Activated CD4-positive, alpha-beta T cell treated with anti-CD3 and anti-CD28 coated beads, Interleukin-2, amount 10 ng/mL, durations not matched to agents 24 days and 14 days (primary cell): ENCODE results near the gene PLAAT5. TPM values are rescaled to one million over a fixed set of nuclear protein-coding genes. Genes with fewer than 3 reads are reported as not detected.

Experiments
- DNase-seq: peaks from one replicate; pipeline ENCODE4 v3.0.0; 2022
- H3K27ac Mint-ChIP-seq: one replicate; pipeline ENCODE4 v1.8.0; 2022; ENCODE audit warnings: mild to moderate bottlenecking, mixed read lengths
- H3K27me3 Mint-ChIP-seq: one replicate; pipeline ENCODE4 v1.8.0; 2022; ENCODE audit warnings: mixed read lengths
- H3K36me3 Mint-ChIP-seq: one replicate; pipeline ENCODE4 v1.8.0; 2022; ENCODE audit warnings: low read depth, mild to moderate bottlenecking, mixed read lengths
- H3K4me1 Mint-ChIP-seq: one replicate; pipeline ENCODE4 v1.8.0; 2021; ENCODE audit warnings: mixed read lengths
- H3K4me3 Mint-ChIP-seq: one replicate; pipeline ENCODE4 v1.8.0; 2022; ENCODE audit warnings: mild to moderate bottlenecking, moderate library complexity, mixed read lengths
- H3K9me3 Mint-ChIP-seq: one replicate; pipeline ENCODE4 v1.8.0; 2021; ENCODE audit warnings: mixed read lengths
- intact Hi-C: fragments of 100-400 bp; cut with micrococcal nuclease; formaldehyde crosslinking; loops from one replicate; pipeline ENCODE4 v1.15.1; 2023
- total RNA-seq: library from RNA; stranded (reverse); gene quantifications from 2 replicates; pipeline ENCODE4 v1.2.3, GENCODE V29; 2022

The PLAAT5 gene
- total RNA-seq, 1 donor from 2014 or later = not detected

DNA sequence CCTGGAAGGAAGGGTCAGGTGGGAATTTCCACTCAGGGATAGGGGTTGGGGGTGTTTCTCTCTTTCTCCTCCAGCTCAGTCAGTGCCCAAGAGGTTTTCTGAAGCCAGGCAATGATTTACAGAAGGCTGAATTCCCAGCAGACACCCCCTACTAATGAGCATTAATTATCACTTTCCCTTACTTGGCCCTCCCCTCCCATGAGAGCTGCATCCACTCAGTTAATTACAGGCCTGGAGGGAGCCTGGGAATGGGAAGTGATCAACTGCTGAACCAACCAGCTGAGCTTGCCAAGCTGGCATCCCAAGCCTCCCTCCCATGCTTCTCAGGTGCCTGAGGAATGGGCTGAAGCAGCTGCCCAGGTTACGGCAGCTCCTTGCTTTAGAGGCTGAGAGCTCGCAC lies 15.9 kb upstream of the PLAAT5 start:
- Mint-ChIP-seq H3K4me1 (peaks cover 9% of the 10 kb centered on the region), H3K9me3 (peaks cover 8% of the 10 kb centered on the region), H3K4me3 (no peak overlapping the region), H3K36me3 (no peaks in the 10 kb centered on the region), H3K27me3 (no peaks in the 10 kb centered on the region), H3K27ac (no peak overlapping the region)
- intact Hi-C loops = no loop called here
- DNase-seq = no peak

DNA sequence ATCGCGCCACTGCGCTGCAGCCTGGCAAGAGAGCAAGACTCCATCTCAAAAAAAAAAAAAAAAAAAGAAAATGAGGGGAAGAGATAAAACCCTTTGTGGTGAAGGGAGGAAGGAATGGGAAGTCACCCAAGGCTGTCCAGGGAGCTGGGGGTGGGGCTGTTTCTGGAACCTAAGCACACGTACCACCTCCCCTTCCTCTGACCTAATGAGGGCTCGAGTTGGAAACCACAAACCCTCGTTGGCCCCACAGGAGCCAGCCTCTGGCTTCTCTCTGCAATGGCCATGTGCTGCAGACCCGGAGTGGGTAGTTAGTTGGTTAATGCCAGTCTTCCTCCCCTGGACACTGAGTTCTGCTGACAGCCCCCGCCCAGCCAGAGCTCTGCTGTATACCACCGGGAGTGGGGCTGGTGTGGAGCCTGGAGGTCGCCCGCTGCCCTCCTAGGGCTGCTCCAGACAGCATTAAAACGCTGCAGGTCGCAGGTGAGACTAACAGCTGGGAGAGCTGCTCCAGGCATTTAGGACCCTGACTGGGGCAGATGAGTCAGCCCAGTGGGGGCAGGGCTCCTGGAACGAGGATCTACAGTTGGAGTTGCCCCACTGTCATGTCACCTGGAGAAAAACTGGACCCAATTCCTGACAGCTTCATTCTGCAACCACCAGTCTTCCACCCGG lies 15.0 kb upstream of the PLAAT5 start, which contains the start of gene LGALS12:
Gene LGALS12 (plus strand): TSS at position 228 of the 672 bp plus-strand sequence. CDS start 375 bp downstream, at position 603.
- intact Hi-C loops = no loop called here
- H3K27me3 Mint-ChIP-seq = no peaks in the 10 kb centered on the region
- no peak within 1 kb of the TSS for H3K27ac Mint-ChIP-seq
- peaks cover 9% of the 10 kb centered on the region for H3K4me1 Mint-ChIP-seq
- no peak for DNase-seq
- H3K4me3 Mint-ChIP-seq = no peak within 1 kb of the TSS
- H3K36me3 Mint-ChIP-seq = no peaks in the 10 kb centered on the region
- peaks cover 8% of the 10 kb centered on the region for H3K9me3 Mint-ChIP-seq

DNA sequence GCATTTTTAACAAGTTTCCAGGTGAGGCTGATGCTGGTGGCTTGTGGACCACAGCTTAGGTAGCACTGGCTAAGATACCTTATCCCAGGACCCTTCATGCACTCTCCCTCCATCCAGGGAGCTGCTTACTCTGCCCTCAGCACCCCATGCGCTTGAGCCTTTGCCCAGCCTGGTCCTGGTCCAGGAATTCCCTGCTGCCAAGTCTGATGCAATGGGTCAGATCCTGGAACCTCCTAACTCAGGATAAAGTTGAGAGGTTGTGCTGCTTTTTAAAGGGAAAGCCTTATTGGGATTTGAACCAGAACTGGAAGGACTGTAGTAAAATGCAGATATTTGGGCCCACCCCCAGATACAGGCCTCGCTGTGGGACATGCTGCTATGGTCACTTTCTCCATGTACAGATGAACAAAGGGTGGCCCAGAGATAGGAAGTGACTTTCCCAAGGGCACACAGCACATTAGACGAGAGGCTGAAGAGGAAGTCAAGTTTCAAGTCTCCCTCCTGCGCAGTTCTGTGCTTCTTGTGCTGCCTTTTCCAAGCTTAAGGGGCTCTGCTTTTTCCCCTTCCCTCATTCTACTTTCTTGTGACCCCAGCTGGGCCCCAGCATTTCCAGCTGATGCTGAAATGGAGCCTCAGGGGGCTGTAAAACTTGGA lies 14.1 kb upstream of the PLAAT5 start:
- Mint-ChIP-seq H3K36me3 (peaks cover 2% of the 10 kb centered on the region), H3K9me3 (peaks cover 14% of the 10 kb centered on the region), H3K27me3 (no peaks in the 10 kb centered on the region), H3K27ac (no peak overlapping the region), H3K4me3 (no peak overlapping the region), H3K4me1 (peaks cover 9% of the 10 kb centered on the region)
- intact Hi-C loops = no loop called here
- DNase-seq = no peak

DNA sequence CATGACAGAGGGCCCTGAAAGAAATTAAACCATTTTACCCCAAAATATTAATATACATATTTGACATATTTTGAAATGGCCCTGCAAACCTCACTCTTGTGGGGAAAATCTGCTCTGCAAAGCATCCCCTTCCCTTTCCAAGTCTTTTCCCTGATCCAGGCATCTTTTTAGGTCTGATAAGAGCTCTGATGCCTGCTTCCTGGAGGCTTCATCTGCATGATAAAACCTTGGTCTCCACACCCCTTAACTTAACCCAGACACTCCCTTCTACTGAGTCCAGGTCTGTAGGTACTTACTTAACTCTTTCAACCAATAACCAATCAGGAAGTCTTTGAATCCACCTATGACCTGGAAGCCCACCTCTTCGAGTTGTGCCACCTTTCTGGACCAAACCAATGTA lies 13.1 kb upstream of the PLAAT5 start:
- Mint-ChIP-seq H3K36me3 (peaks cover 2% of the 10 kb centered on the region), H3K27me3 (no peaks in the 10 kb centered on the region), H3K27ac (no peak overlapping the region), H3K4me1 (peaks cover 9% of the 10 kb centered on the region), H3K4me3 (no peak overlapping the region), H3K9me3 (peaks cover 22% of the 10 kb centered on the region)
- no peak for DNase-seq
- intact Hi-C loops = no loop called here

DNA sequence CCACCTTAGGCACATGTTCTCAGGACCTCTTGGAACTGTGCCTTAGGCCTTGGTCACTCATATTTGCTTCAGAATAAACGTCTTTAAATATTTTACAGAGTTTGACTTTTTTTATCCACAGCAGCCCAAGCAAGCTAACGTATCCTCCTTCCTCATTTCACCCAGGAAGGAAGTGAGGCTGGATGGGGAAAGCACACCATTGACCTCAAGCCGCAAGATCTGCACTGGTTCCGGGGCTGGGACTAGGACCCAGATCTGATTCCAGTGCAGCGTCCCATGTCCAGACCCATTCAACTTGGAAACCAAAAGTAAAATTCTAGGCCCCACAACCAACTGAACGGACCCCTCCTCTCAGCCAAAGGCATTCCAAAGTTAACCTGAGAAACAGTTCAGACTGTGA lies 12.5 kb upstream of the PLAAT5 start:
- H3K4me3 Mint-ChIP-seq = no peak overlapping the region
- H3K27ac Mint-ChIP-seq = no peak overlapping the region
- peaks cover 24% of the 10 kb centered on the region for H3K9me3 Mint-ChIP-seq
- H3K36me3 Mint-ChIP-seq = peaks cover 2% of the 10 kb centered on the region
- H3K27me3 Mint-ChIP-seq = peaks cover under 1% of the 10 kb centered on the region
- intact Hi-C loops = no loop called here
- peaks cover 9% of the 10 kb centered on the region for H3K4me1 Mint-ChIP-seq
- no peak for DNase-seq

DNA sequence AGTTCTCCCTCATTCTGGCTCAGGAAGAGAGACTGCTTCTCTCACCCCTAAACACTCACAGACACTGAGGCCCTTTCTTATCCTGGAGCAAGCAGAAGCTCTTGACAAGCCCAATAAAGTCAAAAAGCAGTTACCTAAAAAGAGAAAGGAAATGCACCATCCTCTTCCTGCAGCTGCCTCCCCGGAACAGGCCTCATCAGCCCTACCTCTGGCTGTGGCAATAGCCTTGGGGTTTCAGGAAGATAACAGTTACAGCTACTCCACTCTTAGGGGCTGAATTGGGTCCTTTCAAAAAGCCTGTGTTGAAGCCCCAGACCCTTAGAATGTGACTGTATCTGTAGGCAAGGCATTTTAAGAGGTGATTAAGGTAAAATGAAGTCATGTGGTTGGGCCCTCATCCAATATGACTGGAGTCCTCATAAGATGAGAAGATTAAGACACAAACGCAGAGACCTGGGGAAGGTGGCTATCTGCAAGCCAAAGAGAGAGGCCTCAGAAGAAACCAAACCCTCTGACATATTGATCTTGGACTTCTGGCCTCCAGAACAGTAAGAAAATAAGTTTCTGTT lies 11.4 kb upstream of the PLAAT5 start:
- Mint-ChIP-seq H3K27me3 (peaks cover 7% of the 10 kb centered on the region), H3K4me1 (peaks cover 7% of the 10 kb centered on the region), H3K4me3 (no peak overlapping the region), H3K9me3 (peaks cover 29% of the 10 kb centered on the region), H3K36me3 (peaks cover 2% of the 10 kb centered on the region), H3K27ac (no peak overlapping the region)
- intact Hi-C loops = no loop called here
- no peak for DNase-seq

DNA sequence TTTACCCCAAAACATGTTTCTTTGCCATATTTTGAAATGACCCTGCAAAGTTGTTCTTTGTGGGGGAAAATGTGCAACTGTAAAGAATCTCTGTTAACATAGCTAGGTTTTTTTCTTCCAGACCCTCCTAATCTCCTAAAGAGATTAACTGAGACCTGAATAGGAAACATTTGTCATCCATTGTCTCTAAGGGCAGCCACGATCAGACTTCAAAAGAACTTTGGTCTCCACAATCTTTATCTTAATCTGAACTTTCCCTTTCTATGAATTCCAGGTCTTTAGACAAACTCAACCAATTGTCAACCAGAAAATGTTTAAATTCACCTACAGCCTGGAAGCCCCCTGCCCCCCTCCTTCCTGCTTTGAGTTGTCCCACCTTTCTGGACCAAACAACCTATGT lies 10.3 kb upstream of the PLAAT5 start:
- Mint-ChIP-seq H3K36me3 (peaks cover 2% of the 10 kb centered on the region), H3K4me1 (peaks cover 4% of the 10 kb centered on the region), H3K27ac (no peak overlapping the region), H3K27me3 (peaks cover 14% of the 10 kb centered on the region), H3K9me3 (peaks cover 32% of the 10 kb centered on the region), H3K4me3 (no peak overlapping the region)
- intact Hi-C loops = no loop called here
- no peak for DNase-seq

DNA sequence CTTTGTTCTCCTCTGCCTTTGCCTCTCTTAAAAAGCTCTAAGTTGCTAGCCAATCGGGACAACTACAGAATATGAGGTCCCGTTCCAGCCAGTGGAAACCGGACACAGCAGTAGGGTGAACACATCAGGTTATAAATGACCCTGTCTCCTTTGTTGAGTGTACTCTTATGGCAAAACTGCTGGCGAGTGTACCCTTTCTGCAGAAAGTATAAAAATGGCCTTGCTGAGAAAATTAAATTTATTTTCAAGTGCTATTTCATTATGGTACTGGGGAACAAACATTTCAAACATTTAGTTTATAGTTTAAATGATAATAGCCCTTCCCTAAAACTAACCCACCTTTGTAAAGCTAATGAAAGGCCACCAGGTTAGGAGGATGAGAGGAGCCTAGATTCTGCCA lies 8.9 kb upstream of the PLAAT5 start:
- intact Hi-C loops = no loop called here
- Mint-ChIP-seq H3K4me1 (peaks cover 4% of the 10 kb centered on the region), H3K27ac (no peak overlapping the region), H3K4me3 (no peak overlapping the region), H3K9me3 (peaks cover 32% of the 10 kb centered on the region), H3K36me3 (peaks cover 2% of the 10 kb centered on the region), H3K27me3 (peaks cover 20% of the 10 kb centered on the region)
- no peak for DNase-seq

DNA sequence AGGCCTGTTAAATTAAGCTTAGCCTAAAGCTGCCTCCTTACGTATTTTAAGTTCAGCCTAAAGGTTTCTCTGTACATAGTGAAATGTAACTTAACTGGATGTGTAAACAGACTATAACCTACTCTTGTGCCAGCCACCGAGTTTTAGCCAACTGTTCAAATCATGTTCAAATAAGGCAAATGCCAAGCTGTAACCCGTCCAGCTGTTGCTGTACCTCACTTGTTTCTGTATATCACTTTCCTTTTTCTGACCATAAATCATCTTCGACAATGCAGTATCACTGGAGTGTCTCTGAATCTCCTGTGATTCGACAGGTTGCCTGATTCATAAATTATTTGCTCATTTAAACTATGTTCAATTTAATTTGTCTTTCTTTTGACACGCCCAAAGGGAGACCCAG lies 4.0 kb upstream of the PLAAT5 start:
- peaks cover 57% of the 10 kb centered on the region for H3K27me3 Mint-ChIP-seq
- peaks cover 18% of the 10 kb centered on the region for H3K9me3 Mint-ChIP-seq
- H3K4me1 Mint-ChIP-seq = peaks cover 6% of the 10 kb centered on the region
- no peaks in the 10 kb centered on the region for H3K36me3 Mint-ChIP-seq
- no peak overlapping the region for H3K27ac Mint-ChIP-seq
- DNase-seq = no peak
- intact Hi-C loops = no loop called here
- no peak overlapping the region for H3K4me3 Mint-ChIP-seq

DNA sequence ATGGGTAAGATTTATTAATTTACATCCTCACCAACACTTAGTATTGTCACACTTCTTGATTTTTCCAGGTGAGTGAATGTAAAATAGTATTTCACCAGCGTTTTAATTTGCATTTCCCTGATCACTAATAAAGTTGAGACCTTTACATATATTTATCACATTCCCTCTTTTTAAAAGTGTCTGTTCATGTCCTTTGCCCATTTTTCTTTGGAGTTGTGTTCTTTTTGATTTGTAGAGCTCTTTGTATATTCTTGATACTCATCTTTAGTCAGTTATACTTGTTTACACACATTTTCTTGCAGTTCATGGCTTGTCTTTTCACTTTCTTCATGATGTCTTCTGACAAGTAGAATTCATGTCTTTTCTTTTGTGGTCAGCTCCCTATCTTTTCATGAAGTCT lies 2.2 kb upstream of the PLAAT5 start:
- Mint-ChIP-seq H3K4me3 (no peak overlapping the region), H3K4me1 (peaks cover 6% of the 10 kb centered on the region), H3K9me3 (peaks cover 7% of the 10 kb centered on the region), H3K27ac (no peak overlapping the region), H3K27me3 (peaks cover 69% of the 10 kb centered on the region), H3K36me3 (no peaks in the 10 kb centered on the region)
- DNase-seq = no peak
- intact Hi-C loops = no loop called here

DNA sequence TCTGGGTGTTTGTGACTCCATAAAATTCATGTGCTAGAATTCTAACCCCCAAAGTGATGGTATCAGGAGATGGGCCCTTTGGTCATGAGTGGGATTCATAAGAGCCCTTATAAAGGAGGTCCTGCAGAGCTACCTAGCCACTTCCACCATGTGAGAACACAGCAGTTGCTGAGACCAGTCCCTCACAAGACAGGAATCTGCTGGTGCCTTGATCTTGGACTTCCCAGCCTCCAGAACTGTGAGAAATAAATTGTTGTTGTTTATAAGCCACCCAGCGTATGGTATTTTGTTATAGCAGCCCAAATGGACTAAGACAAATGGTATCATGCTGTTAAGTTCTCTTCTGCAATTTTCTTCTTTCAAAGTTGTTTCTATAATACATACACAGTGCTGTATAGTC lies 1.5 kb upstream of the PLAAT5 start:
- intact Hi-C loops = no loop called here
- peaks cover 73% of the 10 kb centered on the region for H3K27me3 Mint-ChIP-seq
- peaks cover 4% of the 10 kb centered on the region for H3K9me3 Mint-ChIP-seq
- H3K27ac Mint-ChIP-seq = no peak overlapping the region
- DNase-seq = peak; percentile 43
- no peak overlapping the region for H3K4me3 Mint-ChIP-seq
- peaks cover 6% of the 10 kb centered on the region for H3K4me1 Mint-ChIP-seq
- no peaks in the 10 kb centered on the region for H3K36me3 Mint-ChIP-seq

DNA sequence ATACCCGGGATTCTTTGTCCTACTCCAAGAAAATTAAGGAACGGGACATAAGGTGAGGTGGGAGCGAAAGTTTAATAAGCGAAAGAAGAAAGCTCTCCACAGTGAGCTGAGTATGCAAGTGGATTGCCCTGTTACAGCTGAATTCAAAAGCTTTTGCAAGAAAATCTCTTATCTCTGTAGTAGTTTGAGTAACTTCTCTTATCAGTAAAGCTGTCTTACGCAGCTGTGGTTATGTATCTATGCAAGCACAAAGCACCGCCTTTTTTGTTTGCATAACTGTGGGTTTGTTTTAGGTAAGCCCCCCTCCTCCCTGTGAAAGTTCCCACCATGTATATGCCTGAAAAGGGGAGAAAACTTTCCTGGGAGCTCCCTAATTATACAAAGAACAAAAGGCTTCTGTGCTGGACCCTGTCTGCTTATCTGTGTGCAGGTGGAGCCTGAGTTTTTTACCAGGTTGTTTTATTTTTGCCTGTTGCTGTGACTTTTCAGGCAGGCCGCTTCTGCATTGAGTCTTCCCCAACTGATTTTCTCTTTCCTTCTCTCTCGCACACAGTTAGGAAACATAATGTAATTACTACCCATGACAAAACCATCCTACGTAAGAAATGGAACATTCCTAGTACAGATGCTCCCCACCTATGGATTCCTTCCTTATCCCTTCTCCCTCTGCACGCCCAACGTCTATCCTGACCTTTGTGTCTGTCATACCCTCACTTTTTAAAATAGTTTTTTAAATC lies 837 bp upstream of the PLAAT5 start:
- Mint-ChIP-seq H3K4me3 (peak overlapping the region; percentile 80), H3K4me1 (peaks cover 6% of the 10 kb centered on the region), H3K9me3 (no peaks in the 10 kb centered on the region), H3K27ac (no peak overlapping the region), H3K36me3 (no peaks in the 10 kb centered on the region), H3K27me3 (peaks cover 68% of the 10 kb centered on the region)
- peak; percentile 46 for DNase-seq
- intact Hi-C loops = no loop called here

DNA sequence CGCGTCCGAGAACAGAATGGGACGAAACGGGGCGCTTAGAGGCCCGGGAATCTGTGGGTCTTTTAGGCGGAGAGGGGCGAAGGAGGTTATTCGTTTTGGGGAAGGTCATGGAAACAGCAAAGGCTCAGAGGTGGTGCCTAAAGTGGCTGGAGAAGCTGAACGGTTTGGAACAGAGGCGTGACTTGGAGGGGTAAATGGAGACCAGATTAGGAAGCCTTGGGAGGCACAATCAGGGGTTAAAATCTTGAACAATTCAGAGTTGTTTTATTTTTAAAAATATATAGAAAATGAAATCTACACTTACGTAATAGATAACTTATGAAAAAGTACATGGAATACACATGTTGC lies 247 bp upstream of the PLAAT5 start:
- Mint-ChIP-seq H3K27ac (no peak overlapping the region), H3K36me3 (no peaks in the 10 kb centered on the region), H3K9me3 (no peaks in the 10 kb centered on the region), H3K4me1 (peaks cover 6% of the 10 kb centered on the region), H3K27me3 (peaks cover 68% of the 10 kb centered on the region), H3K4me3 (peak overlapping the region; percentile 80)
- DNase-seq = no peak
- intact Hi-C loops = no loop called here

DNA sequence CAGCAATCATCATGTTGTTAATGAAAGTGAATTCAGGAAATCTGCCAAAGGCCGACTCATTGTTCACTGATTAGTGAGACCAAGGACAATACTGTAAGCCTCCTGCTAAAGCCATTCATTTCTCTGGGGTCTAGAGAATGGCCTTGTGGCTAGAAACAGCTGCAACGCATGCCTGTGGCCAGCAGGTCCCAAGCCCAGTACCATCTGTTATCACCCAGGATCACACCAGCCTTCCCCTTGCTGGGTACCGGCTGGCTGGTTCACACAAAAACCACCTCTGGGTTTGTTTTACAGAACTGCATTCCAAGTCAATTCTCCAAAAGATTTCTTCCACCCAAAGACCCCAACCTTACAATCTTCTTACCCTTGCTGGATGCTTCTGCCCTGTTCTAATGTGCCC lies 1.1 kb downstream of the PLAAT5 start:
- intact Hi-C loops = no loop called here
- H3K9me3 Mint-ChIP-seq = peaks cover 7% of the 10 kb centered on the region
- H3K4me3 Mint-ChIP-seq = no peak overlapping the region
- H3K27me3 Mint-ChIP-seq = peaks cover 72% of the 10 kb centered on the region
- H3K36me3 Mint-ChIP-seq = no peaks in the 10 kb centered on the region
- H3K4me1 Mint-ChIP-seq = peaks cover 6% of the 10 kb centered on the region
- H3K27ac Mint-ChIP-seq = no peak overlapping the region
- DNase-seq = no peak
